SK-N-SH (cell line): Measurements from ENCODE around the gene ACTL10.

ENCODE experiments used
- CTCF ChIP-seq: fragments of 200-600 bp; sonication (generic); IDR thresholded peaks from 2 replicates; pipeline ENCODE4 v1.6.1; 2017; ENCODE audit warnings: antibody characterized with exemption, mild to moderate bottlenecking, moderate library complexity
- EP300 ChIP-seq, 2 experiments: IDR thresholded peaks; 2 replicates each; pipeline versions ENCODE4 v1.4.0 to v1.6.1; 2012; ENCODE audit warnings: borderline replicate concordance in 1 of 2, low read depth in 1 of 2, low read length in 1 of 2
- FOXJ3 ChIP-seq: sonication (generic); formaldehyde crosslinking; IDR thresholded peaks from 2 replicates; pipeline ENCODE4 v1.5.1; 2020; ENCODE audit warnings: mild to moderate bottlenecking, missing genetic modification reagents
- POLR2AphosphoS5 ChIP-seq: IDR thresholded peaks from 2 replicates; pipeline ENCODE4 v1.6.1; 2012; ENCODE audit warnings: low read depth, low read length
- RAD21 ChIP-seq: IDR thresholded peaks from 2 replicates; pipeline ENCODE4 v1.6.1; 2012; ENCODE audit warnings: mild to moderate bottlenecking, low read length
- SIN3A ChIP-seq: IDR thresholded peaks from 2 replicates; pipeline ENCODE4 v1.6.1; 2012; ENCODE audit warnings: low read depth, mild to moderate bottlenecking, low read length, moderate library complexity, borderline replicate concordance
- SMC3 ChIP-seq: IDR thresholded peaks from 2 replicates; pipeline ENCODE4 v1.6.1; 2012; ENCODE audit warnings: low read depth, low read length, improper control_type of control experiment

GRCh38 chr20:33629533-33629932 lies 37.2 kb upstream of the ACTL10 start:
- TF ChIP-seq CTCF (no peak), FOXJ3 (CRISPR knock-in tag) (no peak), EP300 (IDR thresholded peaks at IDR 0.05; ENCODE audit: borderline replicate concordance in 1 of 2, low read depth in 1 of 2, low read length in 1 of 2) (no peak), SIN3A (no peak), POLR2AphosphoS5 (no peak), RAD21 (no peak), SMC3 (no peak)
